ENCODE measurements around the gene GAL3ST2.
A peak's percentile ranks its signal among the peaks of the same experiment; 100 is the strongest.
"Not testable (repeated sequence)": the region's sequence is repeated elsewhere in the genome, so short reads cannot be mapped to it uniquely, and the experiment has no call there.

Gene GAL3ST2

GRCh38 chr2:241776336-241777169, at the start of gene GAL3ST2:
Gene GAL3ST2, plus strand, starts transcription at chr2:241776822. Its CDS starts 134 bp downstream, at chr2:241776956.
- CTCF ChIA-PET = no interaction called here
- H3K27ac Mint-ChIP-seq = no peak within 1 kb of the TSS
- H3K4me3 Mint-ChIP-seq = no peak within 1 kb of the TSS
- DNase-seq = peak; percentile 10
- no peaks in the 10 kb centered on the region for H3K36me3 Mint-ChIP-seq
- H3K4me1 Mint-ChIP-seq = peaks cover 11% of the 10 kb centered on the region
- peaks cover 9% of the 10 kb centered on the region for H3K27me3 Mint-ChIP-seq
- H3K9me3 Mint-ChIP-seq = peaks cover 4% of the 10 kb centered on the region

DNA sequence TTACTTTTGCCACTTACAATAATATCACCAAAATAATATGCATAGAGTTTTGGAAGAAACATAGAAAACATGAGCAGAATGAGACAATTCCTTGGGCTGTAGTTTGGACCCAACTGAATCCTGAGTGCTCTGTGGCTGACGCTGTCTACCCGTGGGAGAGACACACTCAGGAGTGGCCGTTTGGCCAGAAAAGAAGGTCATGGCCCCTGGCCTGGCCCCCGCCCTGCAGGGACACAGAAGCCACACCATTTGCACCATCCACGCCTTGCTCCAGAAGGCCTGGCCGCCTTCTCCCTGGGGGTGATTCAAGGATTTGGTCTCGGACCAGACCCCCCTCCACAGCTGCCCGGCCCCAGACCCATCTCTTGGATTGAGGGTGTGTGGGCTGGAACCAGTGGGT, 48.6 kb upstream of the GAL3ST2 start:
- H3K27ac Mint-ChIP-seq = no peak overlapping the region
- H3K4me3 Mint-ChIP-seq = no peak overlapping the region

GRCh38 chr2:241728627-241729026, 48.0 kb upstream of the GAL3ST2 start:
- no peak for DNase-seq
- H3K36me3 Mint-ChIP-seq = peaks cover 15% of the 10 kb centered on the region
- H3K4me1 Mint-ChIP-seq = peaks cover 25% of the 10 kb centered on the region
- CTCF ChIA-PET = no interaction called here
- no peak overlapping the region for H3K27ac Mint-ChIP-seq
- H3K4me3 Mint-ChIP-seq = no peak overlapping the region
- H3K27me3 Mint-ChIP-seq = no peaks in the 10 kb centered on the region
- no peaks in the 10 kb centered on the region for H3K9me3 Mint-ChIP-seq

More for the DNA sequence above, 48.6 kb upstream of the GAL3ST2 start:
- CTCF ChIA-PET = no interaction called here
- DNase-seq = no peak
- peaks cover 3% of the 10 kb centered on the region for H3K9me3 Mint-ChIP-seq
- H3K36me3 Mint-ChIP-seq = peaks cover 21% of the 10 kb centered on the region
- peaks cover 23% of the 10 kb centered on the region for H3K4me1 Mint-ChIP-seq
- no peaks in the 10 kb centered on the region for H3K27me3 Mint-ChIP-seq

- no peak for DNase-seq
- Mint-ChIP-seq H3K4me3 (no peak overlapping the region), H3K36me3 (peaks cover 5% of the 10 kb centered on the region), H3K27me3 (no peaks in the 10 kb centered on the region), H3K4me1 (peaks cover 28% of the 10 kb centered on the region), H3K9me3 (no peaks in the 10 kb centered on the region), H3K27ac (no peak overlapping the region)
- CTCF ChIA-PET = interaction anchor here (0.7 kb wide), 2 partner anchors 25 to 138 kb away, joined by 3 read pairs; no protein-coding TSS in a partner anchor
These were observed 46.8 kb upstream of the GAL3ST2 start for GRCh38 chr2:241729868-241730267.

DNA sequence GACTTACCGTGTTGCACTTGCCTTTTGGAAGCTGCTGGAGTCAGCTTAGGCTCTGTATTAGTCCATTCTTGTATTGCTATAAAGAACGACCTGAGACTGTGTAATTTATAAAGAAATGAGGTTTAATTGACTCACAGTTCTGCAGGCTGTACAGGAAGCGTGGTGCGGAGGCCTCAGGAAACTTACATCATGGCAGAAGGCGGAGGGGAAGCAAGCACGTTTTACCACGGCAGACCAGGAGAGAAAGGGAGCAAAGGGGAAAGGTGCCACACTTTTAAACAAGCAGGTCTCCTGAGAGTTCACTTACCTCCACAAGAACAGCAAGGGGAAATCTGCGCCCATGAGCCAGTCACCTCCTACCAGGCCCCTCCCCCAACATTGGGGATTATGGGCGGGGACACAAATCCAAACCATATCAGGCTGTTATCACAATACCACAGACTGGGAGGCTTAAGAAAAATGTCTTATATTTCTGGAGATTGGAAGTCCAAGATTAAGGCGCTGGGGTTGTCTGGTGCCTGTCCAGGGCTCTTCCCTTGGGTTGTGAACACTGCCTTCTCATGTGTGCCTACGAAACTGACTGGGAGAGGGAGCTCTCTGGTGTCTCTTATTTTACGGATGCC, 45.8 kb upstream of the GAL3ST2 start:
- Mint-ChIP-seq H3K27me3 (no peaks in the 10 kb centered on the region), H3K4me3 (no peak overlapping the region), H3K9me3 (no peaks in the 10 kb centered on the region), H3K27ac (no peak overlapping the region), H3K36me3 (peaks cover under 1% of the 10 kb centered on the region), H3K4me1 (peaks cover 33% of the 10 kb centered on the region)
- CTCF ChIA-PET = interaction anchor here (0.7 to 4.5 kb wide), 4 partner anchors 28 to 576 kb away, joined by 3 to 22 read pairs (median 8); partner anchors contain the start of gene ING5
- no peak for DNase-seq

GRCh38 chr2:241732513-241733186, 44.0 kb upstream of the GAL3ST2 start:
- DNase-seq = peak; percentile 68
- not testable (repeated sequence) for H3K36me3 Mint-ChIP-seq, H3K27me3 Mint-ChIP-seq, H3K4me3 Mint-ChIP-seq, H3K9me3 Mint-ChIP-seq
- peak overlapping the region; percentile 45 for H3K27ac Mint-ChIP-seq
- CTCF ChIA-PET = interaction anchor here (0.9 to 4.5 kb wide), 5 partner anchors 12 to 147 kb away, joined by 3 to 22 read pairs (median 3); partner anchors contain the start of gene ING5
- H3K4me1 Mint-ChIP-seq = peaks cover 42% of the 10 kb centered on the region

DNA sequence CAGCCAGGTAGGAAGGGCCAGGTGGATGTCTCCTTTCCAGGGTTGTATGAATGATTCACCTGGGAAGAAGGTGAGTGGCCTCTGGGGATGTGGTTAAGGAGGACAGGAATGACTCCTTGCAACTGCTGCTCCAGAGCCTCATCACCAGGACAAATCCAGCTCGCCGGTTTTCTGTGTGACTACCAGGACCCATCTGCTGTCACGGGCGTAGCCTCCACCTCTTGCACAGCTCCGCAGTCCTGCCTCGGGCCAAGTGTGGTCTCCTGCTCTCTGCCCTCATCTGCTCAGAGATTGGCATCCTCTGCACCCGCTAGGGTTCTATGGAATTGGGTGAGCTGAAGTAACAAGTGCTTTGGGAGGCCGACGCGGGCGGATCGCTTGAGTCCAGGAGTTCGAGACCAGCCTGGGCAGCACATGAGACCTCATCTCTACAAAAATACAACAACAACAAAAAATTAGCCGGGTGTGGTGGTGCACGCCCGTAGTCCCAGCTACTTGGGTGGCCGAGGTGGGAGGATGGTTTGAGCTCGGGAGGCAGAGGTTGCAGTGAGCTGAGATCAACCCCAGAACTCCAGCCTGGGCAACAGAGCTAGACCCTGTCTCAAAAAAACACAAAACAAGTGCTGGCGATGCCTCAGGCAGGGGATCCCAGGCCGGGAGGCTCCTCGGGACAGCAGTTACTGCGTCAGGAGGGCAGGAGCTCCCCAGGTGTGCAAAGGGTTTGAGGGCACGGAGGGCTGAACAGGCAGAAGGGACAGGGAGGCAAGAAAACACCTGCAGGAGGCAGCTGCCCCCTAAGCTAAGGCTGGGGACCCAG, 43.0 kb upstream of the GAL3ST2 start:
- H3K9me3 Mint-ChIP-seq = no peaks in the 10 kb centered on the region
- peak overlapping the region; percentile 60 for H3K4me3 Mint-ChIP-seq
- CTCF ChIA-PET = interaction anchor here (0.6 to 4.5 kb wide), 9 partner anchors 9 to 145 kb away, joined by 3 to 22 read pairs (median 3); partner anchors contain the start of genes DTYMK and ING5
- peaks cover 2% of the 10 kb centered on the region for H3K36me3 Mint-ChIP-seq
- DNase-seq = no peak
- no peaks in the 10 kb centered on the region for H3K27me3 Mint-ChIP-seq
- H3K4me1 Mint-ChIP-seq = peaks cover 46% of the 10 kb centered on the region
- peak overlapping the region; percentile 52 for H3K27ac Mint-ChIP-seq

- no peaks in the 10 kb centered on the region for H3K27me3 Mint-ChIP-seq
- no peak overlapping the region for H3K27ac Mint-ChIP-seq
- peaks cover 2% of the 10 kb centered on the region for H3K36me3 Mint-ChIP-seq
- no peaks in the 10 kb centered on the region for H3K9me3 Mint-ChIP-seq
- CTCF ChIA-PET = interaction anchor here (0.6 to 4.5 kb wide), 8 partner anchors 9 to 144 kb away, joined by 3 to 22 read pairs (median 3); partner anchors contain the start of genes DTYMK and ING5
- peak overlapping the region; percentile 62 for H3K4me3 Mint-ChIP-seq
- no peak for DNase-seq
- H3K4me1 Mint-ChIP-seq = peaks cover 51% of the 10 kb centered on the region
These were observed 42.5 kb upstream of the GAL3ST2 start for GRCh38 chr2:241734208-241734466.

DNA sequence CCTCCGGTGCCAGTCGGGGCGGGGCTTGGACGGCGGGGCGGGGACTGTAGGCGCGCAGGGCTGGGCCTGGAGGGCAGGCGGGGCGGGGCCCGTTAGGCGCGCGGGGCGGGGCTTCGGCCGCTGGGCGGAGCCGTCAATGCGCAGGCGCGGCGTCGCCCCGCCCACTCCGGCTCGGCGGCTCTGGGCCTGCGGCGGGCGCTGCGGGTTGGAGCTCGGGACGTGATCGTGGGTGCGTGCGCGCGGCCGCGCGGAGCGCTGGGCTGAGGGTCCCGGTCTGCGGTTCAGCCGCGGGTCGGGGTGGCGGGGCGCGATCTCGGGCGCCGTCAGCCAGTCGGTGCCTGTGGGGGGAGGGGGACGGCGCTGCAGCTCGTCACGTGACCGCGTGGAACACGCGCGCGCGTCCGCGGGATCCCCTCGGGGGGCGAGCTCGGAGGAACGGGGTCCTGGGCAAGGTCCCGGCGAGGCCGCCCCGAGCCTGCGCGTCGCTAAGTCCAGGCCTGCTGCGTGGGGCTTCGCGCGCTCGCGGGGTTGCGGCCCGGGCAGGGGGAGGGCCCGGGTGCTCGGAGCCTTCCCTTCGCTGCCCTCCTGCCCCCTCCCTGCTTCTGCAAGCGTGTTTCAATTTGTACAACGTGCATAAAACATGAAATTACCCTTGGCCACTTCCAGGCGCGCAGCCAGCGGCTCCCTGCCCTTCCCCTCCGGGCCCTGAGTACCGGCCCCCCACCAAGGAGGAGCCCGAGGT, 42.0 kb upstream of the GAL3ST2 start, which contains the start of gene D2HGDH:
Gene D2HGDH (plus strand): TSS at position 164 of the 742 bp plus-strand sequence. CDS start 595 bp downstream, outside the sequence.
- H3K4me1 Mint-ChIP-seq = peaks cover 56% of the 10 kb centered on the region

DNA sequence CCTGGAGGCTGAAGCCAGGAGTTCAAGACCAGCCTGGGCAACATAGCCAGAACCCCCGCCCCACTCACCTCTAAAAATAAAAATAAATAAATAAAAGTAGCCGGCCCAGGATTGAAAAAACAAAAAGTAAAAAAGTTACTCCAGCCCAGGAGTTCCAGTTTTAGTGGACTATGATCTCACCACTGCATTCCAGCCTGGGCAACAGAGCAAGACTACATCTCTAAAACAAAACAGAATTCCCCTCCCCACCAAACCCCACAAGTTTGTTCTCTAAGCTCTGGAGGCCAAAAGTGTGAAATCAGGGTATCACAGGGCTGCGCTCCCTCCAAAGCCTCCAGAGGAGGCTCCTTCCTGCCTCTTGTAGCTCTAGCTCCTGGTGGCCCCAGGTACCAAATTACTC, 40.5 kb upstream of the GAL3ST2 start:
- Mint-ChIP-seq H3K4me3 (peak overlapping the region; percentile 80), H3K27ac (peak overlapping the region; percentile 72), H3K36me3 (peaks cover 4% of the 10 kb centered on the region), H3K4me1 (peaks cover 57% of the 10 kb centered on the region), H3K27me3 (no peaks in the 10 kb centered on the region), H3K9me3 (no peaks in the 10 kb centered on the region)
- no peak for DNase-seq
- CTCF ChIA-PET = no interaction called here

More for the DNA sequence above, 42.0 kb upstream of the GAL3ST2 start, which contains the start of gene D2HGDH:
- peak; percentile 96 for DNase-seq
- peak within 1 kb of the TSS; percentile 80 for H3K4me3 Mint-ChIP-seq
- CTCF ChIA-PET = interaction anchor here (0.7 to 4.5 kb wide), 6 partner anchors 14 to 144 kb away, joined by 3 to 22 read pairs (median 4); partner anchors contain the start of genes DTYMK and ING5
- H3K27ac Mint-ChIP-seq = peak within 1 kb of the TSS; percentile 81
- peaks cover 2% of the 10 kb centered on the region for H3K36me3 Mint-ChIP-seq
- H3K27me3 Mint-ChIP-seq = no peaks in the 10 kb centered on the region
- no peaks in the 10 kb centered on the region for H3K9me3 Mint-ChIP-seq

DNA sequence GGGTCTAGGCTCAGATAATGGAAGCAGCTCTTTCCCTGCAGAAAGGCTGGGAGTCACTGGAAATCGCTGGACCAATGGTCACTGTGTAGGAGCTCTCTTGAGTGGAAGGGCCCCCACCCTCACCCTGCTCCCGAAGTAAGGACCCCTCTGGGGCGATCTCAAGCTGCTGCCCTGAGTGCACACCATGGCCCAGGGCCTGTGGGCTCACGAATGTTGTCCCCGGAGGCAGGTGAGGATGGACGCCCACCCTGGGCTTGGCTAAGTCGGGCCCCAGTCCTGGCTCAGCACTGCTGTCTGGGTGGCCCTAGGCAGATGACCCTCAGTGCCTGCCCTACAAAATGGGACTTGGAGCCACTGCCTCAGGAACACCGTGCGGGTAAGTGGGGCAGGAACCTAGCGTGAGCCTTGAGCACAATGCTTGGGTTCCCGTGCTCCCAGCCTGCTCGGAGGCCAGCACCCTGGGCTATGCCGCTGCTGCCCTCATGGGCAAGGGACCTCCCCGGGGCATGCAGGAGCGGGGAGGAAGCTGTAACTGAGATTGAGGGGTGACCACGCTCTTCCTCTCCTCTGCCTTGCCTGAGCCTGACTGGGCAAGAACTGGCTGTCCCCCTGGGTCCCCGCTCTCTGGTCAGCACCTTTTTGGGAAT, 38.5 kb upstream of the GAL3ST2 start:
- no peaks in the 10 kb centered on the region for H3K9me3 Mint-ChIP-seq
- peaks cover 49% of the 10 kb centered on the region for H3K4me1 Mint-ChIP-seq
- H3K27me3 Mint-ChIP-seq = no peaks in the 10 kb centered on the region
- H3K4me3 Mint-ChIP-seq = no peak overlapping the region
- H3K36me3 Mint-ChIP-seq = peaks cover 5% of the 10 kb centered on the region
- CTCF ChIA-PET = no interaction called here
- H3K27ac Mint-ChIP-seq = no peak overlapping the region
- DNase-seq = no peak

- peaks cover 46% of the 10 kb centered on the region for H3K4me1 Mint-ChIP-seq
- no peaks in the 10 kb centered on the region for H3K9me3 Mint-ChIP-seq
- DNase-seq = no peak
- H3K36me3 Mint-ChIP-seq = peaks cover 5% of the 10 kb centered on the region
- H3K27me3 Mint-ChIP-seq = no peaks in the 10 kb centered on the region
- CTCF ChIA-PET = interaction anchor here (1.1 to 1.7 kb wide), 2 partner anchors 136 to 139 kb away, joined by 4 read pairs; no protein-coding TSS in a partner anchor
- no peak overlapping the region for H3K27ac Mint-ChIP-seq
- H3K4me3 Mint-ChIP-seq = no peak overlapping the region
These were observed 37.4 kb upstream of the GAL3ST2 start for GRCh38 chr2:241739177-241739576.

Data from activated naive CD4-positive, alpha-beta T cell treated with anti-CD3 and anti-CD28 coated beads, Interleukin-2, amount 10 ng/mL, durations not matched to agents 7 days and 5 days (primary cell).